K562 (cell line): ENCODE data around the gene SH3GLB2. TPM values are rescaled to one million over a fixed set of nuclear protein-coding genes. Genes with fewer than 3 reads are reported as not detected.
A peak's percentile ranks its signal among the peaks of the same experiment; 100 is the strongest.

Experiments used
- ATAC-seq: fragments of 200-7000 bp; cut with Tn5 transposase; 3 replicates; pipeline ENCODE4 v1.9.1; 2020; ENCODE audit warnings: moderate library complexity
- BruUV-seq: library from RNA; stranded (reverse); fragments of 400-500 nt; replicated peaks from 2 replicates; lab custom pipeline; 2021; lab: Mats Ljungman, UMichigan
- CTCF ChIA-PET: fragments of 300-600 bp; formaldehyde crosslinking; extraction: SDS; loops from one replicate; lab custom pipeline; 2021; ENCODE audit warnings: low intra/inter-chr PET ratio; lab: Yijun Ruan, JAX
- POLR2A ChIA-PET: fragments of 300-600, 350-650 bp; sonication (Branson Sonifier 250); formaldehyde crosslinking; extraction: SDS; loops from one replicate; lab custom pipeline; 2021; ENCODE audit warnings: antibody characterized with exemption, inconsistent platforms; lab: Yijun Ruan, JAX
- DNase-seq, 4 experiments: peaks; one replicate each; pipeline versions ENCODE4 v3.0.0 to v3.0.0-alpha.2; 2011 to 2018; ENCODE audit warnings: low spot score in 3 of 4, mixed read lengths in 3 of 4; ENCODE audit errors: extremely low read depth in 1 of 4
- FAIRE-seq: peaks from 2 replicates; lab custom pipeline; 2011; peaks lifted over from hg19 to GRCh38; lab: Jason Lieb, UNC
- H2AFZ ChIP-seq: 2 replicates; pipeline ENCODE4 v1.6.0; 2011; ENCODE audit warnings: low read depth, low read length, control low read depth, inconsistent platforms
- H3K27ac ChIP-seq: fragments of 200-600 bp; 3 replicates; pipeline ENCODE4 v1.8.0; 2011; ENCODE audit warnings: low read depth, mild to moderate bottlenecking, control low read depth, inconsistent platforms, low read length, moderate library complexity, mixed read lengths; ENCODE audit errors: extremely low read depth
- H3K27me3 ChIP-seq, 2 experiments: fragments of 300-600 bp in 1 of 2; 2 replicates in 1 of 2; 3 replicates in 1 of 2; pipeline versions ENCODE4 v1.6.0 to v1.8.0; 2011; ENCODE audit warnings: inconsistent platforms in 2 of 2, low read length in 2 of 2, mild to moderate bottlenecking in 1 of 2, mixed read lengths in 1 of 2, moderate library complexity in 1 of 2; ENCODE audit not compliant: control insufficient read depth in 2 of 2, insufficient read depth in 2 of 2
- H3K36me3 ChIP-seq: fragments of 300-600 bp; 3 replicates; pipeline ENCODE4 v1.8.0; 2011; ENCODE audit warnings: mild to moderate bottlenecking, low read length, inconsistent platforms; ENCODE audit not compliant: control insufficient read depth, insufficient read depth
- H3K4me1 ChIP-seq, 2 experiments: fragments of 200-600 bp in 1 of 2; replicated peaks in 1 of 2; 2 replicates in 1 of 2; 3 replicates in 1 of 2; pipeline versions ENCODE4 v1.5.1 to v1.8.0; 2011; ENCODE audit warnings: inconsistent platforms in 2 of 2, low read length in 2 of 2, mild to moderate bottlenecking in 1 of 2, mixed read lengths in 1 of 2, moderate library complexity in 1 of 2; ENCODE audit not compliant: control insufficient read depth in 2 of 2, insufficient read depth in 2 of 2
- H3K4me2 ChIP-seq: 2 replicates; pipeline ENCODE4 v1.6.1; 2011; ENCODE audit warnings: low read length, control low read depth, inconsistent platforms, mixed read lengths; ENCODE audit not compliant: insufficient read depth
- H3K4me3 ChIP-seq: fragments of 200-600 bp; sonication (generic), shearing (Covaris generic); 2 replicates; pipeline ENCODE4 v1.5.1; 2016; ENCODE audit warnings: control low read depth, inconsistent platforms
- H3K79me2 ChIP-seq: fragments of 200-600 bp; 3 replicates; pipeline ENCODE4 v1.8.0; 2011; ENCODE audit warnings: low read length, inconsistent platforms; ENCODE audit not compliant: control insufficient read depth, insufficient read depth
- H3K9ac ChIP-seq, 2 experiments: 2 replicates each; pipeline versions ENCODE4 v1.6.0 to v1.6.1; 2011; ENCODE audit warnings: low read depth in 2 of 2, low read length in 2 of 2, control low read depth in 1 of 2, inconsistent platforms in 1 of 2, mild to moderate bottlenecking in 1 of 2, mixed read lengths in 1 of 2; ENCODE audit not compliant: insufficient read depth in 1 of 2
- H3K9me1 ChIP-seq: one replicate; pipeline ENCODE4 v1.6.0; 2011; ENCODE audit warnings: inconsistent platforms, mild to moderate bottlenecking, low read length, moderate library complexity; ENCODE audit not compliant: control insufficient read depth, insufficient read depth
- H3K9me3 ChIP-seq: replicated peaks from 2 replicates; pipeline ENCODE4 v1.5.1; 2011; ENCODE audit warnings: low read depth, low read length, inconsistent platforms; ENCODE audit not compliant: control insufficient read depth, insufficient read depth
- H4K20me1 ChIP-seq: replicated peaks from 2 replicates; pipeline ENCODE4 v1.6.1; 2011; ENCODE audit warnings: low read length, inconsistent platforms, mixed read lengths; ENCODE audit not compliant: control insufficient read depth, insufficient read depth
- FOXA3 ChIP-seq, 2 experiments: fragments of 450-650 bp in 1 of 2; sonication (generic) in 1 of 2; formaldehyde crosslinking; IDR thresholded peaks in 1 of 2; conservative IDR thresholded peaks in 1 of 2; 2 replicates each; pipeline versions ENCODE4 v1.4.0 to v1.8.0; 2020 to 2022; ENCODE audit warnings: mild to moderate bottlenecking in 2 of 2, missing genetic modification reagents in 1 of 2
- FOXP4 ChIP-seq: sonication (generic); formaldehyde crosslinking; IDR thresholded peaks from 2 replicates; pipeline ENCODE4 v1.8.0; 2022; ENCODE audit warnings: mild to moderate bottlenecking, missing genetic modification reagents, borderline replicate concordance
- HDAC1 ChIP-seq, 2 experiments: fragments of 450-650 bp; IDR thresholded peaks; 2 replicates each; pipeline ENCODE4 v1.6.1; 2016 to 2017; ENCODE audit warnings: inconsistent platforms in 1 of 2, mild to moderate bottlenecking in 1 of 2, moderate library complexity in 1 of 2
- KDM2B ChIP-seq: fragments of 250-450 bp; sonication (Bioruptor Pico); IDR thresholded peaks from 2 replicates; pipeline ENCODE4 v1.8.0; 2021; ENCODE audit warnings: mild to moderate bottlenecking, moderate library complexity
- NFIX ChIP-seq: fragments of 250-450 bp; sonication (Bioruptor Pico); IDR thresholded peaks from 2 replicates; pipeline ENCODE4 v1.4.0; 2020; ENCODE audit warnings: low read depth, mild to moderate bottlenecking, moderate library complexity
- USF1 ChIP-seq: sonication (generic); formaldehyde crosslinking; IDR thresholded peaks from 2 replicates; pipeline ENCODE4 v1.9.0; 2022; ENCODE audit warnings: mild to moderate bottlenecking, missing genetic modification reagents
- WGBS: fragments of 100-300 bp; shearing (Covaris generic); methylation state at CpG from one replicate; pipeline ENCODE4 v1.1.6; 2016; ENCODE audit warnings: low coverage, mixed read lengths; ENCODE audit not compliant: insufficient coverage; ENCODE audit errors: missing lambda C conversion rate; 5-methylcytosine and 5-hydroxymethylcytosine counted together
- in situ Hi-C: fragments of 300-500 bp; cut with MboI; formaldehyde crosslinking; loops from 4 replicates; pipeline ENCODE4 v1.15.0; 2018; ENCODE audit warnings: inconsistent platforms, mixed read lengths
- intact Hi-C: fragments of 100-400 bp; cut with micrococcal nuclease; formaldehyde crosslinking; loops from 2 replicates; pipeline ENCODE4 v1.14.2; 2022
- polyA plus RNA-seq, 8 experiments: library from polyadenylated mRNA; depleted of rRNA in 4 of 8; stranded (reverse) in 5 of 8; unstranded in 3 of 8; fragments of >200 nt; fragmentation: Nextera tagmentation in 2 of 8; fragmentation: Illumina TruSeq in 1 of 8; extraction: Ambion mirVana in 2 of 8; extraction: Trizol in 1 of 8; gene quantifications; 2 replicates each; pipeline versions ENCODE4 v1.2.1 to v1.2.3, GENCODE V29; 2011 to 2014; ENCODE audit warnings: inconsistent platforms in 1 of 8, missing spikeins in 1 of 8
- total RNA-seq, 7 experiments: library from RNA; depleted of rRNA in 6 of 7; stranded (reverse); fragments of >200 nt in 6 of 7; fragmentation: Illumina TruSeq in 2 of 7; extraction: Trizol in 2 of 7; gene quantifications; 2 replicates each; pipeline versions ENCODE4 v1.2.1 to v1.2.3, GENCODE V29; 2011 to 2021; ENCODE audit warnings: low replicate concordance in 1 of 7
- TF ChIP-seq, protein P1 (sequence below): fragments of 250-450 bp; sonication (Bioruptor Pico); IDR thresholded peaks from 2 replicates; pipeline ENCODE4 v1.8.0; 2022; ENCODE audit warnings: inconsistent platforms
- TF ChIP-seq, protein P2 (sequence below): sonication (generic); formaldehyde crosslinking; IDR thresholded peaks from 2 replicates; pipeline ENCODE4 v1.8.0; 2022; ENCODE audit warnings: mild to moderate bottlenecking, missing genetic modification reagents

Gene SH3GLB2
- total and polyA plus RNA-seq, 9 of the 15 experiments (the other 6 are each of a cell fraction or from before 2014, with no cell fraction given): 0.20 to 118 (median 58.8) TPM

- WGBS: 70% methylated on average over 10 of the region's 10 CpGs
- intact Hi-C loops (no loop called here), in situ Hi-C loops (no loop called here)
- FAIRE-seq (peak; percentile 37), DNase-seq (peak in 1 of 4 experiments; percentile 49), ATAC-seq (peak; percentile 23; the same call in 2 of the 3 replicates)
- peaks cover 48% of the 10 kb centered on the region; the same call in 2 of the 3 replicates for H3K36me3 ChIP-seq
- peak overlapping the region; percentile 92; the same call in 2 of the 3 replicates for H3K27ac ChIP-seq
- no peak overlapping the region for H2AFZ ChIP-seq
- no TSS peak for BruUV-seq
- no peak overlapping the region for H3K4me3 ChIP-seq
- H4K20me1 ChIP-seq: no peaks in the 10 kb centered on the region
- H3K4me2 ChIP-seq: peak overlapping the region; percentile 34; the same call in 1 of the 2 replicates
- peak overlapping the region; percentile 24 to 86; a peak in 3 of 4 replicates for H3K9ac ChIP-seq
- H3K9me3 ChIP-seq: no peaks in the 10 kb centered on the region
- CTCF ChIA-PET: interaction anchor here (0.6 to 0.7 kb wide), 3 partner anchors 31 to 544 kb away, joined by 3 to 5 read pairs (median 4); no protein-coding TSS in a partner anchor
- H3K4me1 ChIP-seq: peaks cover 44 to 60% of the 10 kb centered on the region in 2 experiments
- TF ChIP-seq, protein P1, sequence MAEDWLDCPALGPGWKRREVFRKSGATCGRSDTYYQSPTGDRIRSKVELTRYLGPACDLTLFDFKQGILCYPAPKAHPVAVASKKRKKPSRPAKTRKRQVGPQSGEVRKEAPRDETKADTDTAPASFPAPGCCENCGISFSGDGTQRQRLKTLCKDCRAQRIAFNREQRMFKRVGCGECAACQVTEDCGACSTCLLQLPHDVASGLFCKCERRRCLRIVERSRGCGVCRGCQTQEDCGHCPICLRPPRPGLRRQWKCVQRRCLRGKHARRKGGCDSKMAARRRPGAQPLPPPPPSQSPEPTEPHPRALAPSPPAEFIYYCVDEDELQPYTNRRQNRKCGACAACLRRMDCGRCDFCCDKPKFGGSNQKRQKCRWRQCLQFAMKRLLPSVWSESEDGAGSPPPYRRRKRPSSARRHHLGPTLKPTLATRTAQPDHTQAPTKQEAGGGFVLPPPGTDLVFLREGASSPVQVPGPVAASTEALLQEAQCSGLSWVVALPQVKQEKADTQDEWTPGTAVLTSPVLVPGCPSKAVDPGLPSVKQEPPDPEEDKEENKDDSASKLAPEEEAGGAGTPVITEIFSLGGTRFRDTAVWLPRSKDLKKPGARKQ: no peak
- TF ChIP-seq HDAC1 (IDR thresholded peaks at IDR 0.05) (0 out of 4 replicates have a peak, but pooled peaks of 1 of the 2 experiments have one; percentile 15), KDM2B (CRISPR knock-in tag) (no peak), NFIX (CRISPR knock-in tag) (no peak), FOXA3 (CRISPR knock-in tag; conservative IDR thresholded peaks at IDR 0.05 in 1 of 2, IDR thresholded peaks at IDR 0.05 in 1 of 2) (peak in 1 of 2 experiments; percentile 90; a peak in 2 of 4 replicates), FOXP4 (CRISPR knock-in tag) (0 out of 2 replicates have a peak, but pooled peaks have one; percentile 51), USF1 (CRISPR knock-in tag) (peak; percentile 25; the same call in 1 of the 2 replicates)
- TF ChIP-seq, protein P2, sequence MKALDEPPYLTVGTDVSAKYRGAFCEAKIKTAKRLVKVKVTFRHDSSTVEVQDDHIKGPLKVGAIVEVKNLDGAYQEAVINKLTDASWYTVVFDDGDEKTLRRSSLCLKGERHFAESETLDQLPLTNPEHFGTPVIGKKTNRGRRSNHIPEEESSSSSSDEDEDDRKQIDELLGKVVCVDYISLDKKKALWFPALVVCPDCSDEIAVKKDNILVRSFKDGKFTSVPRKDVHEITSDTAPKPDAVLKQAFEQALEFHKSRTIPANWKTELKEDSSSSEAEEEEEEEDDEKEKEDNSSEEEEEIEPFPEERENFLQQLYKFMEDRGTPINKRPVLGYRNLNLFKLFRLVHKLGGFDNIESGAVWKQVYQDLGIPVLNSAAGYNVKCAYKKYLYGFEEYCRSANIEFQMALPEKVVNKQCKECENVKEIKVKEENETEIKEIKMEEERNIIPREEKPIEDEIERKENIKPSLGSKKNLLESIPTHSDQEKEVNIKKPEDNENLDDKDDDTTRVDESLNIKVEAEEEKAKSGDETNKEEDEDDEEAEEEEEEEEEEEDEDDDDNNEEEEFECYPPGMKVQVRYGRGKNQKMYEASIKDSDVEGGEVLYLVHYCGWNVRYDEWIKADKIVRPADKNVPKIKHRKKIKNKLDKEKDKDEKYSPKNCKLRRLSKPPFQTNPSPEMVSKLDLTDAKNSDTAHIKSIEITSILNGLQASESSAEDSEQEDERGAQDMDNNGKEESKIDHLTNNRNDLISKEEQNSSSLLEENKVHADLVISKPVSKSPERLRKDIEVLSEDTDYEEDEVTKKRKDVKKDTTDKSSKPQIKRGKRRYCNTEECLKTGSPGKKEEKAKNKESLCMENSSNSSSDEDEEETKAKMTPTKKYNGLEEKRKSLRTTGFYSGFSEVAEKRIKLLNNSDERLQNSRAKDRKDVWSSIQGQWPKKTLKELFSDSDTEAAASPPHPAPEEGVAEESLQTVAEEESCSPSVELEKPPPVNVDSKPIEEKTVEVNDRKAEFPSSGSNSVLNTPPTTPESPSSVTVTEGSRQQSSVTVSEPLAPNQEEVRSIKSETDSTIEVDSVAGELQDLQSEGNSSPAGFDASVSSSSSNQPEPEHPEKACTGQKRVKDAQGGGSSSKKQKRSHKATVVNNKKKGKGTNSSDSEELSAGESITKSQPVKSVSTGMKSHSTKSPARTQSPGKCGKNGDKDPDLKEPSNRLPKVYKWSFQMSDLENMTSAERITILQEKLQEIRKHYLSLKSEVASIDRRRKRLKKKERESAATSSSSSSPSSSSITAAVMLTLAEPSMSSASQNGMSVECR (CRISPR knock-in tag): 0 out of 2 replicates have a peak, but pooled peaks have one; percentile 41
- POLR2A ChIA-PET: interaction anchor here (1.1 kb wide), 1 partner anchor 9 kb away, joined by 3 read pairs; the partner anchor contains the start of gene DOLPP1
- no peaks in the 10 kb centered on the region for H3K27me3 ChIP-seq
- peaks cover 16% of the 10 kb centered on the region; the same call in 2 of the 3 replicates for H3K79me2 ChIP-seq
- no peaks in the 10 kb centered on the region for H3K9me1 ChIP-seq
These were observed 43.5 kb upstream of the SH3GLB2 start for GRCh38 chr9:129071526-129072126.
